Measurements from ENCODE around the gene SCP2.

SCP2 gene

DNA sequence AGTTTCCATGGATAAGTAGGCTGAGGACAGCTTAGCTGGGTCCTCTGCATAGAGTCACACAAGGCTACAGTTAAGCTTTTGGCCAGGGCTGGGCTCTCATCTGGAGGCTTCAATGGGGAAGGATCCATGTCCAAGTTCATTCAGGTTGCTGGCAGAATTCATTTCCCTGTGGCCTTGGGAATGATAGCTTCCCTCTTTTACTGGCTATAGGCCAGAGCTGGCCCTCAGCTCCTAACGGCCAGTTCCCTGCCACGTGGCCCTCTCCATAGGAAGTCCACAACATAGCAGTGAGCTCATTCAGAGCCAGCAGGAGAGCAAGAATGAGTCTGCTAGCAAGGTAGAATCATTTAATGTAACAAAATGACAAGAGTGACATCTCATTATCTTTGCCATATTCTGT, 119.9 kb downstream of the SCP2 start:
- no peak for DNase-seq

DNA sequence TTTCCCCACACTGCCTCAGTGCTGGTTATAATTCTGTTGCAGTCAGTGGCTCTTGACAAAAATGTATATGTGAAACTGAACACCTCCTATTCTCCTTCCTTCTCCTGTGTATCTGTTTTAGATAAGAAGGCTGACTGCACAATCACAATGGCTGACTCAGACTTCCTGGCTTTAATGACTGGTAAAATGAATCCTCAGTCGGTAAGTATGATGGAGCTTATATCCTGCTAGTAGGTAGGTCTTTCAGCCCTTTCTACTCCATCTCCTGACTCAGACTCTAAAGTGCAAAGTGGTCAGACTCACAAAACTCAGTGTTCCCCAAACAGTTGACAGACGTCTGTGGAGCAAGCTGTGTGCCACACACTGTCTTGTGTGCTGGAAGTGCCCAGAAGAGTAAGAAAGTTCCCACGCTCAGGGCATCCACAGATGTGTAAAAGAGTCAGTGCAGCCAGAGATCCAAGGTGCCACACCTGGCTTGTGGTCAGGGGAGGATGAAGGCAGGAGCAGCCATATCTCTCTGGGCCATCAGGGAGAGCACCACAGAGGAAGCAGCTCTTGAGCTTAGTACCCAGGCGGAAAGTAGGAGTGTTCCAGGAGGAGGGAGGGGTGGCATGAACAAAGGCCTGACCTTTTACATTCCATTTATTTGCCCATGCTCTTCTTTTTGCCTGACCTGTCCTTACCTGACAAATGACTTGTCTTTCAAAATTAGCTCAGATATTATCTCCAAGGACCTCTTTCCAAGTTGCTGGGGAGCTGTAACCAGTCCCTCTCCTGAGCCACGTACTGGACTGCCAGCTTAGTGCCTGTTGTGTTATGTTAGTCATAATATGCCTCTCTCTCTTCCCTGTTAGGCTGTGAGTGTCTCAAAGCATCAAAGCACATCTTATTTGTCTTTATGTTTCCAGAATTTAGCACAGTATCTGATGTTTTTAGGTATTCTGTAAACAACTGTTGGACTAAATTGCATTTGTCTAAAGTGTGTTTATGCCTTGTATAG, 121.0 kb downstream of the SCP2 start:
- no peak for DNase-seq

DNA sequence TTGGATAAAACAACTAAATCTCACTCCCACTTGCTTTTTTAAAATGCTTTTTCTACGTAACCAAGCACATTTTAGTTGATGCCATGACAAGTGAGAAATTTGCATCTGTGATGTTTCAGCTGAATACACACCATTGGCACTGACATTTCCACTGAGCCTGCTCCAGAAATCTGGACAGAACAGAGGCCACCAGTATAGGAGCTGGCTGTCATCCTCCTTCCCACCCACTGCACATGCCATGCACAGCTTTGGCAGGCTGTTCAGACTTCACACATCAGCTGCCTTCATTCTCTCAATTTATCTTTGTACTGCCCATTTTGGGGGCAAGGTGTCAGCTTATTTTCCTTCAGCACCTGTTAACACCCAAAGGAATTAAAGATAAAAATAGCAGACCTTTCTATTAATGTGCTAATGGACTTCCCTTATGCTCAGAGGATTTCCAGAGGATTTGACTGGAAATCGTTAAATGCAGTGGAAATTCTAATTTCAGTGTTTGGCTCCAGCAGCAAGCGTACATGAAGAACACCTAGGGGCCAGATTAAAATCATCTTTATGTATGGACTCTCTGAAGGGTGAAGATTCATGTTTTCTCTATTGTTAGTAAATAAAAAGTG, 122.0 kb downstream of the SCP2 start:
- peak; percentile 50 for DNase-seq

DNA sequence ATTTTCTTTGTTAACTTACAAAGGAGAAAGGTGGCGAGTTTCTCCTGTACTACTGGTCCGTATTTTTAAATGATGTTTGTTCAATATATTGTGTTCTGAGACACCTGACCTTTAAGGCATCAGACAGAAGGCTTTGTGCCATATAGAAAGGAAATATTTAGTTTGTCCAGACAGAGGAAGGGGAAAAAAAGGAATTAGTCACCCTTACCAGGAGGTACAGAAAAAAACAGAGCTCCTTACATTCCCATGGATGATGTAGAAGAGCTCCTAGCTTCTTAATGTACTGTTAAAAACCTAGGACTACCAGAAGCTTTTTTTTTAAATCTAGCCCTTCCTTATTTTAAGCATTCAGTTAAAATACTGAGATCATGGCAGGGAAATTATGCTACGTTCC, 122.5 kb downstream of the SCP2 start:
- DNase-seq, result no peak

- DNase-seq, result no peak
Observed at GRCh38 chr1:53050310-53050709, 123.2 kb downstream of the SCP2 start.

- DNase-seq, result no peak
Observed at GRCh38 chr1:53051676-53052075, 124.6 kb downstream of the SCP2 start.

DNA sequence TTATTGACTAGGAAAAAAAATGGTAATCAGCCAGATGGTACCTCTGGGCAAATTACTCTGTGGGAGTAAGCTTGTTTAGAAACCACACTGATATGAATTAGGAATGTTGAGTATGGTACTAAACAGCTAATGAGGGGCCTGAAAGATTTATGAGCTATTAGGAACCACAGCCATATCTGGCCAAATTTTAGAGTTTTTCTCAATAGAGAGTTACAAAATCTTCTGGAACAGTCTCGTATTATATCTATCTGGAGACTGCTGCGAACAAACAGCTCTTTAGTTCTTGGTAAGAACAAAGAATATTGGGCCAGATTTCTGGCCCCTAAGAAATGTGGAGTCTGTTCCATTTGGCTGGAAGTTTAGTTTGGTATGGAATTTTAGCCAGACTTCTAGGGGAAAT, 130.1 kb downstream of the SCP2 start:
- DNase-seq, result peak; percentile 53

- DNase-seq, result no peak
Observed at GRCh38 chr1:53060579-53060978, 133.5 kb downstream of the SCP2 start.

DNA sequence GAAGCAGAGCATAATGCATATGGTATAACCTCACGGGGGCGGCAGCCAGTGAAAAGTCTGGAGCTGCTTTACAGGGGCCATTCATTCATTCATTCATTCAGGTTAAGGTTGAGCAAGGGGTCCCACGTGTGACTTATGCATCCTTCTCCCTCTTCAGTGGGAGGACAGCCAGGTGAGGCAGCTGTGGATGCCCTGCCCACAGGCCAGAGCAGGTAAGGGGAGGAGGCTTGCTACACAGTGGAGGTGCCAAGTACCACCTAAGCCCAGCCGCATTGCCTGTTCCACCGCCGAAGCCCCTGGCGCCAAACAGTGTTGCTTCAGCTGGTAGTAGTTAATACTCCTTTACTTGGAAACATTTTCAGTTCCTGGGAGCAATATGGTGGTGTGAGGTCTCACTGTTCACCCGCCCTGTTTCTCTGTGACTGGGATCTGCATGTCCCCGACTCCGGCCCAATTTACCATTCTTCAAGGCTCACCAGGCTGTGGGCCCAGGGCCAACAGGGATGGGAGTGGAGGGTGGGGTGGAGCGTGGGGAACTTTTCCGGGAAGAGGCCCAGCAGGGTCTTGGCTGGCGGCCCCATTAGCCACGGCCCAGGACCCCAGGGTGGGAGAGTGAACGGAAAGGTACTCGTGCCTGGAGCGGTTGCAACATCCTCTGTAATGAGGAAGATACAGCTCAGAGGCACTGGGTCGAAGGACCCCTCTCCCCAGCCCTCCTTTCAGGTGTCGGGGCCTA, 134.2 kb downstream of the SCP2 start:
- DNase-seq, result no peak

GRCh38 chr1:53061859-53062707, 135.0 kb downstream of the SCP2 start, which contains the start of gene PODN:
TSS of gene PODN (plus strand) at chr1:53062213. CDS start at chr1:53069856, 7,643 bp downstream.
- DNase-seq, result no peak

- DNase-seq, result no peak
Observed at GRCh38 chr1:53062708-53063591, 135.9 kb downstream of the SCP2 start.

DNA sequence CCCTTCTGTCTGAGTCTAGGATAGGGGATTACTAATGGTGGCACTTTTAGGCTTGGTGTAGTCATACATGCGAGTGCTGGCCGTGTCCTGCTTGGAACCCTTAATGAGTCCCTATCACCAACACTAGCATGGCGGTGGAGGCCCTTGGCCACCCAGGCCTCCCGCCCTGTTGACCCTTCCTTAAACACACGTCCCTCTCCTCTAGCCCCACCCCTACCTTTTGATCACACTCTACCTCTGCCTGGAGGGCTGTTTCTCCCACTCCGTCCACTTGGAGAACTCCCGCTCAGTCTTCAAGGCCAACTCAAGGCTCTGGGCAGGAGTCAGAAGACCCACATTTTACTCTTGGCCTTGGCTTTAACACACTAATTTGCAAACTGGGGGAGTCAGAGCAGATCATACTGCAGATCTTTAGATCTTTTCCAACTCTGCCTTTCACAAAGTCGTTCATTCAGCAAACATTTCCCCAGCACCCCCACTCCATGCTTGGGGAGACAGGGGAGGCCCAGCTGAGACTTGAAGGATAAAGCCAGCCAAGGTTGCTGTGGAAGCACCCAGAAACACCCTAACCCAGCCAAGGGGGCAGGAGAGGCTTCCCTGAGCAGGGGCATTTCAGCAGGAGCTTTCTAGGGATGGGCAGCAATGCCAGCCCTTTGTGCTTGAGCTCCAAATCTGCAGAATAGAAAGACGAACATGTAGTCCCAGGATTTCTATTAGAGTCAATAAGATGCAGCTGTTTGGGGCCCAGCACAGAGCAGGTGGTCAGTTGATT, 136.9 kb downstream of the SCP2 start:
- no peak for DNase-seq

GRCh38 chr1:53065391-53065790, 138.3 kb downstream of the SCP2 start:
- no peak for DNase-seq

- no peak for DNase-seq
Observed at GRCh38 chr1:53066488-53066887, 139.4 kb downstream of the SCP2 start.

DNA sequence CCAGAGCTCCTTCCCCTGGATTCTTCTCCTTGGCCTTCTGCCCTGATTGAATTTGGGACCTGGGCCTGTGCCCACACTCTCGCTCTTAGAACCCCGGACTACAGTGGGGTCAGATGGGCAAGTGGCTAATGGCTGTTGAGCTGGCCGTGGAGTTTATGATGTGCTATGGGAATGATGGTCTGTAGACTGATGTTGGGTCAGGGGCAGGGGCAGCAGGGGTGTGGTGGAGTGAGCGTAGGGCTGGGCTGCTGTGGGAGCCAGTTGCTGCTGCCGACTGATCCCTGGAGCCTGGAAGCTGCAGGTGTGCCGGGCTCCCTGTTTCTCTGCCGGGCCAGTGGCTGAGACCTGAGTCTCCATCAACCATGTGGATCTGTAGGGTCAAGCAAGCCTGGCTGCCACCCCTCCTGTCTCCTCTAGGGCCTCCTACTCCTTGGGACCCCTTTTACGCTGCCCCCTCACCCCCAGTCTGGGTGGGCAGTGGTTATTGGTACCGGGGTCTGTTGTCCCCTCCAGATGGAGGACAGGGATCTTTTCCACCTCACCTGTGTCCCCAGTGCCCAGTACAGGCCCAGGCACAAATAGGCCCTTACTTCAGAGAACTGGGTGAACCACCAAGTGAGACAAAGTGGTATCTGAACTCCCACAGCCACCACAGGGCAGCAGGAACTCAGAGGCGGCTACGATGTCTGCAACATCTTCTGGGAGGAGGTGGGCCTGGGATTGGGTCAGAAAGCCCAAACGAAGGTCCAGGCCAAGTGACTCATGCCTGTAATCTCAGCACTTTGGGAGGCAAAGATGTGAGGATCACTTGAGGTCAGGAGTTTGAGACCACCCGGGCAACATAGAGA, 140.0 kb downstream of the SCP2 start:
- no peak for DNase-seq

GRCh38 chr1:53067886-53068285, 140.8 kb downstream of the SCP2 start:
- DNase-seq, result no peak

DNA sequence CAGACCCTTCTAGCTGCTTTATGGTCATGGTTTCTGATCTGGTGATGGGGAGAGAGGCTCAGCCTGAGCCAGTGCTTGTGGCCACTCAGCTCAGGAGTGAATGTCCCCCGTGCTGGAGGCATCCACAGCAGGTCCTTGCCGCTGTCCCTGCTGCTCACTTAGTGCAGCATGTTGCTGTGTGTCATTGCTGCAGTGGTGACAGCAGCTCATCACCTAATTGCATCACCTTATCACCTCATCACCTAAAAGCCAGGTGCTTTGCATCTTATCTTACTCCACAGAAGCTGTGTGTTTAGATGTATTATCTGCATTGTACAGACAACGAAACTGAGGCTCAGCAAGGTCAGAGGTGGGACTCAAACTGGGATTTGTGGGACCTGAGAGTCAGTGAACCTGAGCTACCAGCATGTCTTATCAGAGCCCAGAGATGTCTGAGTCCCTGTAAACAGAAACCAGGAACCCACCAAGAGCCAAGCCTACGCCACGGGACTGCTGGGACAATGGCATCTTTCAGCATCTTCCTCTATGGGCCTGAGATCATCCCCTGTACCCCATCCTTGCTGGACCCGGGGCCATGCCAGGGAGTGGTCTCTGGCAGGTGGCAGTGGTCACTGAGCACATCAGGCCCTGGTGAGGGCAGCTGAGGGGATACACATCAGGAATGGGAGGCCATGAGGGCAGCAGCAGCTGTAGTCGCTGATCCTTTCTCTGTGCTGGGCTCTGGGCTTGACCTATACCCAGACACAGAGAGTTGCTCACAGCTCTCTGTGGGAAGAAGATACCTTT, 141.4 kb downstream of the SCP2 start:
- no peak for DNase-seq

- no peak for DNase-seq
Observed at GRCh38 chr1:53069265-53069662, 142.2 kb downstream of the SCP2 start.
